Fibroblast of lung (primary cell): ENCODE results near the gene MID1.

Experiments used
- CTCF ChIP-seq, 2 donors: IDR thresholded peaks in 1 of 2; conservative IDR thresholded peaks in 1 of 2; 1 replicate in 1 of 2; 2 replicates in 1 of 2; pipeline ENCODE4 v1.5.1; 2011 to 2012; ENCODE audit warnings: low read length in 2 of 2, control low read depth in 1 of 2, inconsistent platforms in 1 of 2, low read depth in 1 of 2, mild to moderate bottlenecking in 1 of 2
- EZH2 ChIP-seq: IDR thresholded peaks from 2 replicates; pipeline ENCODE4 v1.5.1; 2012; ENCODE audit warnings: low read length, control low read depth, mild to moderate bottlenecking; ENCODE audit errors: missing control alignments

DNA sequence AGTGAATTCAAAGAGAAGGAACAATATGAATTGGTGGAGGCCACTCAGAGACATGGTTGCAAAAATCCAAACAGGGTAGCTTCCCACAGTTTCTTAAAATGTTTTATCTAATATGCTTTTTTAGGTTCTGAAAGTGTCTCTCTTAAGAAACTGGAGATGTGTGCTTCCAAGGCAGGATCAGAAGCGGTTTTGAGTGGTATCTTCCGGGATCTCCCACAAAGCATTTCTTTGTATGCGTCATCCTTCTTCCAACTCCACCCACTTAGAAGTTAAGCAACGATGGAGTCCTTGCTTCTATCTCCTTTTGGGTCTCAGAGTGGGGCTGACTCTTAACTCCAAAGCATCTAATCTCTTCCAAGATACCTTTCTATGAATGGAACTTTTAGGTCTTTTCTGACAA, 196.7 kb downstream of the MID1 start:
- TF ChIP-seq CTCF (conservative IDR thresholded peaks at IDR 0.05 in 1 of 2, IDR thresholded peaks at IDR 0.05 in 1 of 2; ENCODE audit: low read depth in 1 of 2, low read length in 2 of 2) (no peak), EZH2 (no peak)
